Measurements from ENCODE around the gene GPR15.

The GPR15 gene

GRCh38 chr3:98581474-98581873 lies 49.7 kb downstream of the GPR15 start:
- Histone ChIP-seq H3K9me3 (ENCODE audit: control insufficient read depth, insufficient read depth, low read length) (no peaks in the 10 kb centered on the region), H3K79me2 (ENCODE audit: control insufficient read depth, low read length) (no peaks in the 10 kb centered on the region), H3K4me1 (ENCODE audit: control insufficient read depth, low read length) (no peaks in the 10 kb centered on the region), H4K20me1 (ENCODE audit: control insufficient read depth, insufficient read depth, low read depth, low read length) (no peaks in the 10 kb centered on the region), H3K4me2 (ENCODE audit: low read length) (no peak overlapping the region), H3K4me3 (ENCODE audit: low read length) (no peak overlapping the region), H3K27me3 (ENCODE audit: control insufficient read depth, low read length) (no peaks in the 10 kb centered on the region), H3K36me3 (ENCODE audit: control insufficient read depth, low read length) (peaks cover 76% of the 10 kb centered on the region), H3K9me2 (replicated peaks; ENCODE audit: control insufficient read depth, low read length) (no peaks in the 10 kb centered on the region), H3F3A (ENCODE audit: control insufficient read depth, insufficient read depth) (no peaks in the 10 kb centered on the region), H3K27ac (ENCODE audit: low read depth, low read length) (no peak overlapping the region)
- TF ChIP-seq EZH2phosphoT487 (IDR thresholded peaks at IDR 0.05; ENCODE audit: borderline replicate concordance, low read length) (no peak), CTCF (IDR thresholded peaks at IDR 0.05; ENCODE audit: low read depth, low read length, poor library complexity, severe bottlenecking) (no peak)

GRCh38 chr3:98582042-98582441 lies 50.3 kb downstream of the GPR15 start:
- Histone ChIP-seq H3K9me2 (replicated peaks; ENCODE audit: control insufficient read depth, low read length) (no peaks in the 10 kb centered on the region), H3K79me2 (ENCODE audit: control insufficient read depth, low read length) (no peaks in the 10 kb centered on the region), H3K4me3 (ENCODE audit: low read length) (no peak overlapping the region), H3K36me3 (ENCODE audit: control insufficient read depth, low read length) (peaks cover 77% of the 10 kb centered on the region), H4K20me1 (ENCODE audit: control insufficient read depth, insufficient read depth, low read depth, low read length) (no peaks in the 10 kb centered on the region), H3K4me1 (ENCODE audit: control insufficient read depth, low read length) (no peaks in the 10 kb centered on the region), H3K27ac (ENCODE audit: low read depth, low read length) (no peak overlapping the region), H3F3A (ENCODE audit: control insufficient read depth, insufficient read depth) (no peaks in the 10 kb centered on the region), H3K9me3 (ENCODE audit: control insufficient read depth, insufficient read depth, low read length) (no peaks in the 10 kb centered on the region), H3K27me3 (ENCODE audit: control insufficient read depth, low read length) (no peaks in the 10 kb centered on the region), H3K4me2 (ENCODE audit: low read length) (no peak overlapping the region)
- TF ChIP-seq CTCF (IDR thresholded peaks at IDR 0.05; ENCODE audit: low read depth, low read length, poor library complexity, severe bottlenecking) (no peak), EZH2phosphoT487 (IDR thresholded peaks at IDR 0.05; ENCODE audit: borderline replicate concordance, low read length) (no peak)

GRCh38 chr3:98583766-98584165 lies 52.0 kb downstream of the GPR15 start:
- no peak overlapping the region for H3K27ac ChIP-seq (ENCODE audit: low read depth, low read length)
- H3K9me2 ChIP-seq (replicated peaks; ENCODE audit: control insufficient read depth, low read length) = no peaks in the 10 kb centered on the region
- H3K4me3 ChIP-seq (ENCODE audit: low read length) = no peak overlapping the region
- no peaks in the 10 kb centered on the region for H4K20me1 ChIP-seq (ENCODE audit: control insufficient read depth, insufficient read depth, low read depth, low read length)
- no peaks in the 10 kb centered on the region for H3K27me3 ChIP-seq (ENCODE audit: control insufficient read depth, low read length)
- H3K36me3 ChIP-seq (ENCODE audit: control insufficient read depth, low read length) = peaks cover 72% of the 10 kb centered on the region
- no peaks in the 10 kb centered on the region for H3F3A ChIP-seq (ENCODE audit: control insufficient read depth, insufficient read depth)
- TF ChIP-seq EZH2phosphoT487 (IDR thresholded peaks at IDR 0.05; ENCODE audit: borderline replicate concordance, low read length) = no peak
- TF ChIP-seq CTCF (IDR thresholded peaks at IDR 0.05; ENCODE audit: low read depth, low read length, poor library complexity, severe bottlenecking) = no peak
- H3K79me2 ChIP-seq (ENCODE audit: control insufficient read depth, low read length) = no peaks in the 10 kb centered on the region
- no peaks in the 10 kb centered on the region for H3K9me3 ChIP-seq (ENCODE audit: control insufficient read depth, insufficient read depth, low read length)
- no peak overlapping the region for H3K4me2 ChIP-seq (ENCODE audit: low read length)
- no peaks in the 10 kb centered on the region for H3K4me1 ChIP-seq (ENCODE audit: control insufficient read depth, low read length)

Data from DOHH2 (cell line).